T-helper 9 cell (primary cell): ENCODE data around the gene TAF11L7.
"Not testable (repeated sequence)": the region's sequence is repeated elsewhere in the genome, so short reads cannot be mapped to it uniquely, and the experiment has no call there.

ENCODE experiments used
- DNase-seq: peaks from one replicate; pipeline ENCODE4 v3.0.0-alpha.2; 2020
- total RNA-seq, 2 donors: gene quantifications; one replicate each; lab custom pipeline; 2026; lab: John Stamatoyannopoulos, UW

TAF11L7 gene
- 0 reads per million in 2 donors for total RNA-seq

- not testable (repeated sequence) for DNase-seq
Observed at GRCh38 chr5:17585658-17586057, at the start of gene TAF11L7. TAF11L7 (minus strand) TSS chr5:17585758.

- DNase-seq, result no peak
Observed at GRCh38 chr5:17634160-17634559, 48.6 kb upstream of the TAF11L7 start, which contains the start of gene TAF11L14. TAF11L14 (plus strand) TSS chr5:17634460.

- DNase-seq, result not testable (repeated sequence)
Observed at GRCh38 chr5:17631788-17632187, 46.2 kb upstream of the TAF11L7 start, which contains the start of gene TAF11L13. TAF11L13 (plus strand) TSS chr5:17632088.

- no peak for DNase-seq
Observed at GRCh38 chr5:17625686-17626085, 40.1 kb upstream of the TAF11L7 start.

GRCh38 chr5:17620627-17621026 lies 35.1 kb upstream of the TAF11L7 start:
- no peak for DNase-seq

- DNase-seq, result no peak
Observed at GRCh38 chr5:17619354-17619753, 33.8 kb upstream of the TAF11L7 start.

GRCh38 chr5:17614872-17615605 lies 29.5 kb upstream of the TAF11L7 start:
- DNase-seq, result no peak

- not testable (repeated sequence) for DNase-seq
Observed at GRCh38 chr5:17610092-17610491, 24.5 kb upstream of the TAF11L7 start, which contains the start of gene TAF11L12. TAF11L12 (plus strand) TSS chr5:17610392.

- DNase-seq, result not testable (repeated sequence)
Observed at GRCh38 chr5:17607461-17607860, 21.9 kb upstream of the TAF11L7 start.

GRCh38 chr5:17604951-17605350 lies 19.4 kb upstream of the TAF11L7 start:
- no peak for DNase-seq

GRCh38 chr5:17603880-17604279 lies 18.3 kb upstream of the TAF11L7 start, which contains the start of gene TAF11L11:
TAF11L11 (plus strand) TSS chr5:17604183.
- not testable (repeated sequence) for DNase-seq

- DNase-seq, result not testable (repeated sequence)
Observed at GRCh38 chr5:17597728-17598127, 12.2 kb upstream of the TAF11L7 start, which contains the start of gene TAF11L10. TAF11L10 (minus strand) TSS chr5:17597828.

- not testable (repeated sequence) for DNase-seq
Observed at GRCh38 chr5:17594255-17594654, 8.7 kb upstream of the TAF11L7 start, which contains the start of gene TAF11L9. TAF11L9 (minus strand) TSS chr5:17594394.

GRCh38 chr5:17590860-17591259 lies 5.3 kb upstream of the TAF11L7 start, which contains the start of gene TAF11L8:
TAF11L8 (minus strand) TSS chr5:17590960.
- DNase-seq, result not testable (repeated sequence)
